Smooth muscle cell (in vitro differentiated cells): ENCODE measurements around the gene CST3. TPM values are rescaled to one million over a fixed set of nuclear protein-coding genes. Genes with fewer than 3 reads are reported as not detected.

Experiments
- DNase-seq: peaks from one replicate; lab custom pipeline; 2025; ENCODE audit not compliant: unreplicated experiment; lab: John Stamatoyannopoulos, UW
- H2AFZ ChIP-seq: fragments of 200-600 bp; sonication (generic); 2 replicates; pipeline ENCODE4 v1.6.0; 2016; ENCODE audit warnings: antibody characterized with exemption, low read depth, mild to moderate bottlenecking
- H3F3A ChIP-seq: fragments of 200-600 bp; sonication (generic); 2 replicates; pipeline ENCODE4 v1.6.0; 2017; ENCODE audit warnings: antibody characterized with exemption, low read depth
- H3K27ac ChIP-seq: fragments of 200-600 bp; sonication (generic); 2 replicates; pipeline ENCODE4 v1.5.1; 2016; ENCODE audit warnings: low read depth, mild to moderate bottlenecking
- H3K27me3 ChIP-seq: fragments of 200-600 bp; sonication (generic); 2 replicates; pipeline ENCODE4 v1.6.1; 2016; ENCODE audit warnings: low read depth, mild to moderate bottlenecking
- H3K36me3 ChIP-seq: fragments of 200-600 bp; sonication (generic); 2 replicates; pipeline ENCODE4 v1.5.1; 2016; ENCODE audit warnings: low read depth
- H3K4me1 ChIP-seq: fragments of 200-600 bp; sonication (generic); 2 replicates; pipeline ENCODE4 v1.5.1; 2016; ENCODE audit warnings: low read depth
- H3K4me2 ChIP-seq: fragments of 200-600 bp; sonication (generic); 2 replicates; pipeline ENCODE4 v1.6.0; 2016; ENCODE audit warnings: mild to moderate bottlenecking
- H3K4me3 ChIP-seq: fragments of 200-600 bp; sonication (generic); 2 replicates; pipeline ENCODE4 v1.5.1; 2016; ENCODE audit warnings: mild to moderate bottlenecking
- H3K79me2 ChIP-seq: fragments of 200-600 bp; sonication (generic); 2 replicates; pipeline ENCODE4 v1.6.0; 2016; ENCODE audit warnings: low read depth, mild to moderate bottlenecking
- H3K9ac ChIP-seq: fragments of 200-600 bp; sonication (generic); 2 replicates; pipeline ENCODE4 v1.6.0; 2016; ENCODE audit warnings: low read depth
- H3K9me3 ChIP-seq: fragments of 200-600 bp; sonication (generic); replicated peaks from 2 replicates; pipeline ENCODE4 v1.5.1; 2016; ENCODE audit warnings: low read depth
- H4K20me1 ChIP-seq: fragments of 200-600 bp; sonication (generic); 2 replicates; pipeline ENCODE4 v1.6.0; 2016; ENCODE audit warnings: low read depth
- WGBS: methylation state at CpG from one replicate; pipeline ENCODE4 v1.1.7; 2016; ENCODE audit warnings: low lambda C conversion rate; 5-methylcytosine and 5-hydroxymethylcytosine counted together
- polyA plus RNA-seq: library from polyadenylated mRNA; unstranded; fragments of >200 nt; fragmentation: Nextera tagmentation; extraction: Ambion mirVana; gene quantifications from 2 replicates; pipeline ENCODE4 v1.2.1, GENCODE V29; 2016
- total RNA-seq: library from RNA; depleted of rRNA; stranded (reverse); fragments of >200 nt; gene quantifications from 2 replicates; pipeline ENCODE4 v1.2.3, GENCODE V29; 2014
- TF ChIP-seq, protein P1 (sequence below): fragments of 200-600 bp; sonication (generic); IDR thresholded peaks from 2 replicates; pipeline ENCODE4 v1.5.1; 2017; ENCODE audit warnings: borderline replicate concordance, mild to moderate bottlenecking, antibody characterized with exemption; ENCODE audit not compliant: insufficient read depth, poor library complexity, severe bottlenecking

CST3 gene
- total and polyA plus RNA-seq, 2 experiments from 2014 or later = 170 to 338 TPM

- TF ChIP-seq, protein P1, sequence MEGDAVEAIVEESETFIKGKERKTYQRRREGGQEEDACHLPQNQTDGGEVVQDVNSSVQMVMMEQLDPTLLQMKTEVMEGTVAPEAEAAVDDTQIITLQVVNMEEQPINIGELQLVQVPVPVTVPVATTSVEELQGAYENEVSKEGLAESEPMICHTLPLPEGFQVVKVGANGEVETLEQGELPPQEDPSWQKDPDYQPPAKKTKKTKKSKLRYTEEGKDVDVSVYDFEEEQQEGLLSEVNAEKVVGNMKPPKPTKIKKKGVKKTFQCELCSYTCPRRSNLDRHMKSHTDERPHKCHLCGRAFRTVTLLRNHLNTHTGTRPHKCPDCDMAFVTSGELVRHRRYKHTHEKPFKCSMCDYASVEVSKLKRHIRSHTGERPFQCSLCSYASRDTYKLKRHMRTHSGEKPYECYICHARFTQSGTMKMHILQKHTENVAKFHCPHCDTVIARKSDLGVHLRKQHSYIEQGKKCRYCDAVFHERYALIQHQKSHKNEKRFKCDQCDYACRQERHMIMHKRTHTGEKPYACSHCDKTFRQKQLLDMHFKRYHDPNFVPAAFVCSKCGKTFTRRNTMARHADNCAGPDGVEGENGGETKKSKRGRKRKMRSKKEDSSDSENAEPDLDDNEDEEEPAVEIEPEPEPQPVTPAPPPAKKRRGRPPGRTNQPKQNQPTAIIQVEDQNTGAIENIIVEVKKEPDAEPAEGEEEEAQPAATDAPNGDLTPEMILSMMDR = no peak
- H3K9me3 ChIP-seq = no peaks in the 10 kb centered on the region
- H3K4me2 ChIP-seq = no peak overlapping the region
- H3K79me2 ChIP-seq = no peaks in the 10 kb centered on the region
- no peak for DNase-seq
- H3K36me3 ChIP-seq = no peaks in the 10 kb centered on the region
- no peaks in the 10 kb centered on the region for H4K20me1 ChIP-seq
- H3K27me3 ChIP-seq = no peaks in the 10 kb centered on the region
- H3F3A ChIP-seq = peaks cover 5% of the 10 kb centered on the region
- no peak overlapping the region for H3K27ac ChIP-seq
- H2AFZ ChIP-seq = no peak overlapping the region
- H3K9ac ChIP-seq = no peak overlapping the region
- no peak overlapping the region for H3K4me3 ChIP-seq
- H3K4me1 ChIP-seq = no peaks in the 10 kb centered on the region
- WGBS = 71% methylated on average over 3 of the region's 3 CpGs
Measured at GRCh38 chr20:23627501-23627900, 10.3 kb downstream of the CST3 start.

DNA sequence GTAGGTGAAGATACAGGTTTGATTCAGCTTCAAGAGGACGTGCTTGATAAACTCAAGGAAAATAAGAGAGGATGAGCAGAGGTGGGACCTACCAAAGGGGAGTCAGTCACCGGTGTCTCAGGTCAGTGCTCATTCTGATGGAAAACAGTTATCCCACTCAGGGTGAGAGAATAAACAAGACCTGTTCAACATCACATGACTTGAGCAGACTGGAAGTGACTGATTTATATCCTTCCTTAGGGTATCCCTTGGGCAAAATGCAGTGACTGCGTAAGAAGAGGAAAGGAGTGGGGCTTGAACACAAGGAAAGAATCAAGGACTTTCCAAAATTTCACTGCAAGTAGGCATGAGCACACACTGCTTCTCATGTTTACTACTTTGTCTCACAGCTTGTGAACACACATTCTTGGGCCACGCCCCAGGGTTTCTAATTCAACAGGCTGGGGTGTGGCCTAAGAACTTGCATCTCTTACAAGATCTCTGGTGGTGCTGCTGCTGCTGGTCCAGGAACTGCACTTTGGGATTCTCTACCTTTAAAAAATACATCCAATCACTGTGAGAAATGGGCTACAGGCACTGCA lies 11.6 kb downstream of the CST3 start:
- H3K79me2 ChIP-seq = no peaks in the 10 kb centered on the region
- H3K4me1 ChIP-seq = no peaks in the 10 kb centered on the region
- DNase-seq = no peak
- H3K4me2 ChIP-seq = no peak overlapping the region
- 96% methylated on average over 4 of the region's 4 CpGs for WGBS
- TF ChIP-seq, protein P1 = no peak
- no peak overlapping the region for H3K9ac ChIP-seq
- no peaks in the 10 kb centered on the region for H3K27me3 ChIP-seq
- no peak overlapping the region for H3K4me3 ChIP-seq
- H3K27ac ChIP-seq = no peak overlapping the region
- H2AFZ ChIP-seq = no peak overlapping the region
- no peaks in the 10 kb centered on the region for H3K36me3 ChIP-seq
- no peaks in the 10 kb centered on the region for H4K20me1 ChIP-seq
- H3F3A ChIP-seq = peaks cover 5% of the 10 kb centered on the region
- H3K9me3 ChIP-seq = no peaks in the 10 kb centered on the region

DNA sequence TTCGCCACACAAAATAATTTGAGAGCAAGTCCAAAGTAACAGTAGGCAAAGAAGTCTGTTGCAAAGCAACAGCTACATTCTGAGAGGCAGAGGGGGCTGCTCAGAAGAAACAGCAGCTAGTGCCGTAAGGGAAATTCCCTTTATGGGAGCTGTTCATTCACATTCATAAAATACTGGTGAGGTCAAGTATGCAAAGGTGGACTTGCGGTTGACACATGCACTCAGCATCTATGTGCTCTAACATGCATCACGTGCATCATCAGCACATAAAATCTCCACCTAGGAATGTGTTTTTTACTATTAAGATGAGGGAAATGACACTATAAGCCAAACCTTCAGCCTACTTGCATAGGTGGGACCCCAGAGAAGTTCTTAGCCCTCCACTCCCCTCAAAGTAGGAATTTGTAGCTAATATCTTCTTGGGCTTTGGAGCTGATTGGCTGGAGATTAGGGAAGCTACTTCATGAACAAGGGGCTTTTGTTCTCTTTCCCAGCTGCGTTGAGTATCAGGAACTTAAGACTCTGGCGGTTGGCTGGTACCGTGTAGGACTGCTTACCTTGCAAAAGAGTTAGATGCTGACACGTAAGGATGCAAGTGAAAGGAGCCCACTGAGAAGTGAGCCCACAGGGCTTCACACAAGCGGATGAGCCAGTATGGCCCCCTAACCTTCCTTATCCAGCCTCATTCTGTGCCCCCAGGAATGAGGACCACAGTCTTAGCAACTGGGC lies 12.4 kb downstream of the CST3 start:
- Histone ChIP-seq H3K9ac (no peak overlapping the region), H3K4me1 (no peaks in the 10 kb centered on the region), H3K4me2 (no peak overlapping the region), H3K4me3 (no peak overlapping the region), H3K36me3 (no peaks in the 10 kb centered on the region), H3F3A (peaks cover 5% of the 10 kb centered on the region), H2AFZ (no peak overlapping the region), H3K27ac (no peak overlapping the region), H3K79me2 (no peaks in the 10 kb centered on the region), H3K9me3 (no peaks in the 10 kb centered on the region), H3K27me3 (no peaks in the 10 kb centered on the region), H4K20me1 (no peaks in the 10 kb centered on the region)
- TF ChIP-seq, protein P1 = no peak
- 84% methylated on average over 9 of the region's 9 CpGs for WGBS
- no peak for DNase-seq

DNA sequence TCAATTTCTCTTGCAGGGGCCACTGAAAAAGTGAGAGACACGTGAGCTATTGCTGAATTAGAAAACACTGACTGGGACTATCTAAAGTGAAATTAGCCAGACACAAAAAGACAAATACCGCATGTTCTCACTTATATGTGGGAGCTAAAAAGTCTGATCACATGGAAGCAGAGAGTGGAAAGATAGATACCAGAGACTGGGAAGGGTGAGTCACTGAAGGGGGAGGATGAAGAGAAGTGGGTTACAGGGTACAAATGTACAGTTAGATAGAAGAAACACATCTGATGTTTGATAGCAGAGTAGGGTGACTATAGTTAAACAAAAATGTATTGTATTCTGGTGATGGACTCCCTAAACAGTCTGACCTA lies 13.4 kb downstream of the CST3 start:
- 14% methylated on average over 2 of the region's 2 CpGs for WGBS
- no peak overlapping the region for H2AFZ ChIP-seq
- no peaks in the 10 kb centered on the region for H3K79me2 ChIP-seq
- no peaks in the 10 kb centered on the region for H3K9me3 ChIP-seq
- peaks cover 4% of the 10 kb centered on the region for H3K27me3 ChIP-seq
- H3K9ac ChIP-seq = no peak overlapping the region
- H3K27ac ChIP-seq = peak overlapping the region; percentile 58
- H3K4me2 ChIP-seq = peak overlapping the region; percentile 9
- no peaks in the 10 kb centered on the region for H3K4me1 ChIP-seq
- no peaks in the 10 kb centered on the region for H4K20me1 ChIP-seq
- TF ChIP-seq, protein P1 = no peak
- H3K4me3 ChIP-seq = no peak overlapping the region
- peaks cover 5% of the 10 kb centered on the region for H3F3A ChIP-seq
- DNase-seq = no peak
- no peaks in the 10 kb centered on the region for H3K36me3 ChIP-seq
